ENCODE results near the gene OR7D2.
"Not testable (repeated sequence)": the region's sequence is repeated elsewhere in the genome, so short reads cannot be mapped to it uniquely, and the experiment has no call there.

OR7D2 gene

GRCh38 chr19:9171393-9171991 is 7.3 kb upstream of the OR7D2 start:
- in situ Hi-C loops (cut with HindIII; ENCODE audit: low pct_ligation_motif_present, low sequenced_read_pairs) = no loop called here
- Histone ChIP-seq H3K36me3 (replicated peaks) (no peaks in the 10 kb centered on the region), H3K4me3 (ENCODE audit: low read depth, low read length) (no peak overlapping the region), H3K27me3 (replicated peaks) (no peaks in the 10 kb centered on the region), H3K27ac (no peak overlapping the region)
- no peak for DNase-seq
- TF ChIP-seq CTCF (IDR thresholded peaks at IDR 0.05; ENCODE audit: low read depth, low read length, missing control alignments) = no peak

- in situ Hi-C loops (cut with HindIII; ENCODE audit: low pct_ligation_motif_present, low sequenced_read_pairs) = no loop called here
- Histone ChIP-seq H3K27ac (no peak overlapping the region), H3K36me3 (replicated peaks) (no peaks in the 10 kb centered on the region), H3K27me3 (replicated peaks) (no peaks in the 10 kb centered on the region), H3K4me3 (ENCODE audit: low read depth, low read length) (no peak overlapping the region)
- no peak for DNase-seq
- no peak for TF ChIP-seq CTCF (IDR thresholded peaks at IDR 0.05; ENCODE audit: low read depth, low read length, missing control alignments)
Measured at GRCh38 chr19:9175326-9175725, 3.5 kb upstream of the OR7D2 start.

- in situ Hi-C loops (cut with HindIII; ENCODE audit: low pct_ligation_motif_present, low sequenced_read_pairs) = no loop called here
- Histone ChIP-seq H3K4me3 (ENCODE audit: low read depth, low read length) (no peak overlapping the region), H3K36me3 (replicated peaks) (no peaks in the 10 kb centered on the region), H3K27ac (no peak overlapping the region), H3K27me3 (replicated peaks) (no peaks in the 10 kb centered on the region)
- no peak for DNase-seq
- no peak for TF ChIP-seq CTCF (IDR thresholded peaks at IDR 0.05; ENCODE audit: low read depth, low read length, missing control alignments)
Measured at GRCh38 chr19:9183000-9183399, 4.2 kb downstream of the OR7D2 start.

- no peak for TF ChIP-seq CTCF (IDR thresholded peaks at IDR 0.05; ENCODE audit: low read depth, low read length, missing control alignments)
- H3K27ac ChIP-seq = no peak overlapping the region
- in situ Hi-C loops (cut with HindIII; ENCODE audit: low pct_ligation_motif_present, low sequenced_read_pairs) = no loop called here
- H3K27me3 ChIP-seq (replicated peaks) = no peaks in the 10 kb centered on the region
- H3K36me3 ChIP-seq (replicated peaks) = no peaks in the 10 kb centered on the region
- no peak for DNase-seq
- no peak overlapping the region for H3K4me3 ChIP-seq (ENCODE audit: low read depth, low read length)
Measured at GRCh38 chr19:9187191-9187590, 8.4 kb downstream of the OR7D2 start.

- Histone ChIP-seq H3K4me3 (ENCODE audit: low read depth, low read length) (no peak overlapping the region), H3K27ac (no peak overlapping the region), H3K27me3 (replicated peaks) (no peaks in the 10 kb centered on the region), H3K36me3 (replicated peaks) (no peaks in the 10 kb centered on the region)
- no peak for DNase-seq
- in situ Hi-C loops (cut with HindIII; ENCODE audit: low pct_ligation_motif_present, low sequenced_read_pairs) = no loop called here
- TF ChIP-seq CTCF (IDR thresholded peaks at IDR 0.05; ENCODE audit: low read depth, low read length, missing control alignments) = no peak
Measured at GRCh38 chr19:9189535-9189934, 10.8 kb downstream of the OR7D2 start.

- H3K4me3 ChIP-seq (ENCODE audit: low read depth, low read length); H3K36me3 ChIP-seq (replicated peaks); H3K27me3 ChIP-seq (replicated peaks); in situ Hi-C loops (cut with HindIII; ENCODE audit: low pct_ligation_motif_present, low sequenced_read_pairs); H3K27ac ChIP-seq; DNase-seq: not testable (repeated sequence)
Measured at GRCh38 chr19:9198044-9198443, 19.3 kb downstream of the OR7D2 start.
